HG02798 (cell line): ENCODE results near the gene OVCH2.
"Not testable (repeated sequence)": the region's sequence is repeated elsewhere in the genome, so short reads cannot be mapped to it uniquely, and the experiment has no call there.

Experiments used
- ATAC-seq: cut with Tn5 transposase; IDR thresholded peaks from one replicate; pipeline ENCODE4 v1.9.1; 2021; ENCODE audit warnings: mild to moderate bottlenecking; ENCODE audit not compliant: unreplicated experiment, poor library complexity

OVCH2 gene

GRCh38 chr11:7672276-7672959 lies 33.9 kb downstream of the OVCH2 start:
- no peak for ATAC-seq

DNA sequence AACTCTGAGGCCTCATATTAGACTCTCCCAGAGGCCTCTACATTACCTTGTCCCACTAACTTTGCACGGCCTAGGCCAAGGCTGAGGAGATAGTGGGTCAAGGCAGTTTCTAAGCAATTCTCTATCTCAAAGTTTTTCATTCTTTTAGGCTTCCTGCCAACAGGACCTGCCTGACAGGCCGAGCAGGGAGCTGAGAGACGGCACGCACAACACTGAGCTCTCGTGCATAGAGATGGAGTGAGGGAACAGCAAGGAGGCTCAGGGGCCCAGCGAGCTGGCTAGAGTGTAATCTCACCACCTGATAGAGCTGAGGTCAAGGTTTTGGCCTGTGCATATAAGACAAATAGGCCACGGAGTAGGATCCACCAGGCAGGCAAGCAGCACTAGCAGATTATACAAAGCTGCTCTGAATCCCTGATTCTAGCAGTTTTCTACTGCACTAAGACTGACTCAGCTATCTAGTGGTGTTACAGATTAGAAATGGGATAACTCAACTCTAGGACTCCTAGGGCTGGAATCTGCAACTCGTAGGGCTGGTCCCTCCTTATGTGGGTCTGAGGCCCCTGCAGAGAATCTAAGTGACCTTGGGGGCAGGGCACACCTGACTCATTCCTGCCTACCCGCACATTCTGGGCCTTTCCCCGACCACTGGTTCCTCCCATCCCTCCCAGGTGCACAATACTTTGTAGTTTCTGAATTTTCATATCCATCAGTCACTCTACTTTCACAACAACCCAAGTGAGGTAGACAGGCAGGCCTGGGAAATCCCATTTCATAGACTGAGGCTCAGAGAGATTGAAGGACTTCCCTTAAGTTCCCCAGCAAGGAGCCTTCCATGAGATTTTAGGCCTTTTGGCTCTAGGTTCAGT lies 34.7 kb downstream of the OVCH2 start:
- ATAC-seq, result peak; percentile 68

GRCh38 chr11:7670641-7671040 lies 35.6 kb downstream of the OVCH2 start:
- ATAC-seq, result no peak

DNA sequence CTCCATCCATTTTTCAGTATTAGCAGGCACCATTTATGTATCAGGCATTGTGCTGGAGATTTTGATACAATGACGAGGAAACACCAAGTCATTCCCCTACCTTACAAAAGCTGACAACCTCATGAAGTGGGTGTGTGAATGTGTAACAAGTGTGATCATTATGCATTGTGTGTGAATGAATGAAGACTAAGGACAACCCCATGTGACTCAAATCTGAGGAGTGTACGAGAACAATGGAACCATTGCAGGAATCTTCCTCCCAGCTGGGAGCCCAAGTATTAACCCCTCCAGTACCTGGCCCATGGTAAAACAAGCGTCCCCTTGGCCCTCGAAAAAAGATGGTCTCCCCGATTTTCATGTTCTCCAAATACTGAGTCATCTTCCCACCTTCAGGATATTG lies 37.4 kb downstream of the OVCH2 start:
- ATAC-seq, result no peak

DNA sequence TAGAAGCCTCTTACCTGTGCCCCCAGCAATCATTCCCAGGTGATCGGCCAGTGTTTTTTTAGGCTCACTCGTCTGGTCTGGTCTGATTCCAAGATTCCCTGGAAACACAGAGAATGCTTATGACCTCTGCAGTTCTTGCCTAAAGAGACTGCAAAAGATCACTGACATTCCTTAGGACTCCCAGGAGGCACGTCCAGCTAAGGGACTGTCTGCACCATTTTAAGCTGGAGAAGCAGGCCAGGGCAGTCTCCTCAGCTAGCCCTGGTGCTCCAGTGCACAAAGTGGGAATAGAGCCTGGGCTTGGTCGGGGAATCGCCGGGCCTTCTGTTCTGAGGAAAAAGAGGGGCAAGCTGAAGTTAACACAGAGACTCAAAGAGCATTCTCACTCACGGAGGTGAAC lies 37.8 kb downstream of the OVCH2 start:
- ATAC-seq, result no peak

GRCh38 chr11:7667460-7667859 lies 38.8 kb downstream of the OVCH2 start:
- no peak for ATAC-seq

DNA sequence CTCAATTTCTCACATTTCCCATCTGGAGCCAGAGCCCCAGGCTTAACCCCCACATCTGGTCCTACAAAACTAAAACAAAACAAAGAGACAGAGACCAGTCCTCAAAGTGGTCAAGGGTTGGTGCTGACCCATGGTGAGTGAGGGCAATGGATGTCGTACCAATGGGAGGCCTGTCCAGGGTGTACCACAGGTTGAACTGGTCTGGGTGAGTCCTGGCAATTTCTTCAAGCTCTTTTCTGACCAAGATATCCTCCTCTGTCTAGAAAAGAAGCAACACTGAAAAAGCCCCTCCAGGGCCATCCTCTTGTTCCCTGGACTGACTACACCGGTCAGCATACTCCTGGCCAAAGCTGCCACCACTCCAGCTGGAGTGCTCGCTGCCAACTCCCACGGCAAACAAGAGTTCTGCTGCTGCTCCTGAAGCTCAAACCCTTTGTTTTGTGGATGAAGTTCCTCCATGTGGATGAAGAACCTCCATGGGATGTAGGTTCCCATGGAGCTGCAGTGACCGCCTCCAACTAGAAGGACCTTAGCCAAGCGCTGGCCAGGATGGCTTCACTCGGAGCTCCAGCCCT lies 39.9 kb downstream of the OVCH2 start:
- ATAC-seq, result no peak

- peak; percentile 99 for ATAC-seq
Measured at GRCh38 chr11:7665473-7666291, 40.6 kb downstream of the OVCH2 start.

- ATAC-seq, result no peak
Measured at GRCh38 chr11:7664867-7665266, 41.4 kb downstream of the OVCH2 start.

- ATAC-seq, result not testable (repeated sequence)
Measured at GRCh38 chr11:7663531-7663930, 42.7 kb downstream of the OVCH2 start.

DNA sequence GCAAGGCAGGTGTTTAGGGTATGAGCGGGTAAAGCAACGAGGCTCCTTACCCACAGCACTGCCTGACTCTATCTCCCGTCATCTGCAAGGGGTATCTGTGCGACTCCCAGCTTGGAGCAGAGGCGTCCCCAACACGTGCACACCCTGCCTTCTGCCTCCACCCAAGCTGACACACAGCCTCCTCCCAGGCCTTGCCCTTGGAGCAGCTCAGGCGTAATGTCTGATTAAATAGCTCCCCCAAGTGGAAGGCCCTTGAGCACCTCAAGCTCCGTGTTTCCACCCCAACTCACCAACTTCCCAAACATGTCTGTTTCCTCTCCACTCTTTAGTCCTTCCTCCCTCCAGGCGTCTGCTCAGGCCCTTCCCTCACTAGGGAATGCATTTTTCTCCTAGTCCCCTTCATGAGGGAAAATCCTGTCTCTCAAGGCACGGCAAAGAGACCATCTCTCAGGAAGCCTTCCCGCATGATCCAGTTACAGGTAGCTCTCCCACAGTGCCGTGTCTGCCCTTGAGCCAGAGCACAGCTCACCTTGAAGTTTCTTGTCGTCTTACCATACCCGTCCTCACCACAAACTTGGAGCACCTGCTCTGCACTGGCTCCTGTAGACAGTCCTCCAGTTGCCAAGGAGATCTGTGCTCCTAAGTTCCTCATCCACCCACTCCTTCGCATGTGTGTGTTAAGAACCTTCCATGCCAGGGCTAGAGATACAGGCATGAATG lies 48.8 kb downstream of the OVCH2 start:
- no peak for ATAC-seq

- ATAC-seq, result no peak
Measured at GRCh38 chr11:7656704-7657103, 49.6 kb downstream of the OVCH2 start.

DNA sequence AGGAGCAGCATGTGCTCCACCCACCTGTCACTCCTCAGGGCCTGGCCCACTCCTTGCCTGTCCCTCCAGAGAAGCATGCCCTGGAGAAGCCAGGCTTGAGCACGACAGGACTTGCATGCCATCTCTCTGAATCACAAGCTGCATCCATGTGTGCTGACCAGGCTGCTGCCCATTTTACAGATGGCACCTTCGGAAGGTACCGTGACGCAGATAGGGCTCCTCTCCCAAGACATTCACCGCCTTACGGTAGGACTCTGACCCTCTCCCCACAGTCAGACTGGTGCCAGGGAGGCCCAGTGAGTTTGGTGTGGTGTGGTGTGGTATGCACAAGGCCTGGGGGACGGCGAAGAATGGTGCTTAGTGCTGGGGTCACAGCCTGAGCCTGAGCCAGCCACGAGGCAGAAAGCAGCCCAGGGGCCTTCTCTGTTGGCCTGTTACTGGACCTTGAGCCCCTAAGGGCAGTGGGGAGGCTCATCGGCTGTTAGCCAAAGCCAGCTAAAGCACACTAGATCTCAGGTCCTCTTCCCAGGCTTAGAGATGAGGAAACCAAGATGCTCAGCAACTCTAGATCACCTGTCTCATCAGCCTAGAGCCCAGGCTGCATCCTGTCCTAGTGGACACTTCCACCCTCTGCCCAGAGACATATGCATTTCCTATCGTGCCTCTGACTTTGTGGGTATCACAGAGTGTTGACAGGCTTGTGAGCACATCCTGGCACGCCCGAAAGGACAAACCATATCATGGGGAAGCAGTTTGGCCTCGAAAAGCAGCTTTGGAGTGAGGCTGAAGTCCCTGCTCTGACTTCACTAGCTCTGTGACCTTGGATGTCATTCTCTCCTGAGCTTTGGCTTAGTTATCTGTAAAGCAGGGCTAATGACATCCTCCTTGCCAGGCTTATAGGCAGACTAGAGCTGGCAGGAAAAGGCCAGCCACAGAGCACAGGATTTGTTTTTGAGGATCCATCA lies 50.7 kb downstream of the OVCH2 start:
- no peak for ATAC-seq

DNA sequence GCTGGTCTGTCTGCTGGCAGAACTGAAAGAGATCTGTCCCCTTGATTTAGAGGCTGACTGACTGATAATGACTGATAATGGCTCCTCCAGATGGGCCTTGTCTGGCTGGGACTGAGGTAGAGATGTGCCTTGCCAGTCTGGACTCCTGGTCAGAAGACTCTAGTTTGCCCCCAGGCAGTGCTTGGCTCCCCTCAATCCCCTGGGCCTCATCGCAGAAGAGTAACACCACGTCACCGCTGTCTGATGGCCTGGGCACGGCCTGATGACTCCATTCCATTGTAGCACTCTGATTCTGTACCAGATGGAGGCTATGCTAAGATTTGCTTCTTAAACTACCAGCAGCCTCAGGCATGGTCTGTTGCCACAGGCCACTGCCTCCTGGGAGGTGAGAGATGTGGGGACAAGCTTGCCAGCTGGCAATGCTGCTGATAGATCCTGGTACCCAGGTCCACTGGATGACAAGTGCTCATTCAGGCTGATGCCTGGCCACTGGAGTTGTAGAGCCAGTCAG lies 52.0 kb downstream of the OVCH2 start:
- no peak for ATAC-seq

DNA sequence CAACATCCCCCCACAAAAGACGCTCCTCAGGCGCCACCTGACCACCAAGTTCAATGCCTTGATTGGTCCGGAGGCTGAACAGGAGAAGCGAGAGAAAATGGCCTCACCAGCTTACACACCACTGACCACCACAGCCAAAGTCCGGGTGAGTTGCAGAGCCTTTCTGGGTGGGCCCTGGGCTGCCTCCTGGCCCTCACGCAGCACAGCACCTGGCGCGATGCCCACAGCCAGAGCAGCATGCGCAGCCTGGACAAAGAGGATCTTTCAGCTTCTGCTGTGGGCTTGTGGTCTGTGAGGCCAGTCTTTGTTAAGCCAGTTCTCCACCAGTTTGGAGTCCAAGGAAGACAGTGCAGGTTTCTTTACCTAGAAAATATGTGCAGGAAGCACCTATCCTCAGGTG lies 54.6 kb downstream of the OVCH2 start:
- no peak for ATAC-seq

- no peak for ATAC-seq
Measured at GRCh38 chr11:7651140-7651551, 55.1 kb downstream of the OVCH2 start.

- ATAC-seq, result no peak
Measured at GRCh38 chr11:7648264-7648663, 58.0 kb downstream of the OVCH2 start.

DNA sequence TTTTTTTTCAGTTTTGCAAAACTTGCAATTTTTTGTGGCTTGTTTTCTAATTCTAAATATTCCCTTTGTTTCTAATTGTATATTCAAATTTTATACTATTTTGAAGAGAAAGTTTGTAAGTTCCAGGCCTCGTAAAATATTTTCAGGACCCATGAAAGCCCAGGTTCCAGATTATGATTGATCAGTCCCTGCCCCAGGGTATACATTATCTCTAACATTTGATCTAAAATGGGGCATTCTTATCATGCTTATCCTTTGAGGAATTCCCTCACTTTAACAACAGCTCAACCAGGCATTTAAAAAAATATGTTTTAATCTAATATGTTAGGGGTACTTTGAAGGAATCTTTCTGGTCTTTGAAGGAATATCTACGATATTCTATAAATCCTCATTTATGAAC lies 59.4 kb downstream of the OVCH2 start:
- ATAC-seq, result no peak

GRCh38 chr11:7645206-7645605 lies 61.1 kb downstream of the OVCH2 start:
- ATAC-seq, result no peak
